OCI-LY3 (cell line): ENCODE measurements around the gene EFCAB8.

Experiments
- H2AFZ ChIP-seq: fragments of 200-600, 300-600 bp; shearing (Covaris generic); 2 replicates; pipeline ENCODE4 v1.6.0; 2014; ENCODE audit warnings: antibody characterized with exemption, low read depth, low read length
- H3K27ac ChIP-seq: fragments of 200-600, 300-600 bp; sonication (generic); 2 replicates; pipeline ENCODE4 v1.5.1; 2014; ENCODE audit warnings: mild to moderate bottlenecking, low read length, moderate library complexity, mixed read lengths
- H3K27me3 ChIP-seq: fragments of 200-600, 300-600 bp; sonication (generic); 2 replicates; pipeline ENCODE4 v1.6.1; 2014; ENCODE audit warnings: low read depth, low read length, mixed read lengths
- H3K36me3 ChIP-seq: fragments of 200-600, 300-600 bp; sonication (generic); replicated peaks from 2 replicates; pipeline ENCODE3; 2014; ENCODE audit warnings: low read depth, low read length, mixed read lengths
- H3K4me1 ChIP-seq: fragments of 300-600, 200-600 bp; sonication (generic); 2 replicates; pipeline ENCODE4 v1.6.1; 2014; ENCODE audit warnings: low read length, mixed read lengths
- H3K4me2 ChIP-seq: fragments of 200-600, 300-600 bp; sonication (generic); 2 replicates; pipeline ENCODE4 v1.6.1; 2014; ENCODE audit warnings: low read length, mixed read lengths
- H3K4me3 ChIP-seq: fragments of 300-600, 200-600 bp; sonication (generic); 2 replicates; pipeline ENCODE4 v1.5.1; 2014; ENCODE audit warnings: antibody characterized with exemption, mild to moderate bottlenecking, low read length, moderate library complexity
- H3K79me2 ChIP-seq: fragments of 300-600, 200-600 bp; shearing (Covaris generic); 2 replicates; pipeline ENCODE4 v1.6.1; 2014; ENCODE audit warnings: mild to moderate bottlenecking, low read length, mixed read lengths
- H3K9ac ChIP-seq: fragments of 300-600, 200-600 bp; shearing (Covaris generic); 2 replicates; pipeline ENCODE4 v1.6.0; 2014; ENCODE audit warnings: mild to moderate bottlenecking, low read length, moderate library complexity
- H3K9me3 ChIP-seq: fragments of 200-600, 300-600 bp; shearing (Covaris generic); 2 replicates; pipeline ENCODE4 v1.6.1; 2014; ENCODE audit warnings: low read length, mixed read lengths; ENCODE audit not compliant: insufficient read depth
- H4K20me1 ChIP-seq: fragments of 200-600, 300-600 bp; sonication (generic); 2 replicates; pipeline ENCODE4 v1.6.1; 2016; ENCODE audit warnings: low read length, mixed read lengths; ENCODE audit not compliant: insufficient read depth
- CTCF ChIP-seq: fragments of 200-600, 300-600 bp; sonication (generic); IDR thresholded peaks from 2 replicates; pipeline ENCODE4 v1.5.1; 2014; ENCODE audit warnings: antibody characterized with exemption, low read length, low read depth
- EZH2phosphoT487 ChIP-seq: fragments of 200-600 bp; shearing (Covaris generic); IDR thresholded peaks from 2 replicates; pipeline ENCODE4 v1.6.1; 2018; ENCODE audit warnings: antibody characterized with exemption, mixed run types, low read depth

The EFCAB8 gene

GRCh38 chr20:32880635-32881034 is 21.9 kb downstream of the EFCAB8 start:
- H3K4me3 ChIP-seq = no peak overlapping the region
- no peaks in the 10 kb centered on the region for H3K36me3 ChIP-seq
- H3K27me3 ChIP-seq = no peaks in the 10 kb centered on the region
- H3K27ac ChIP-seq = no peak overlapping the region
- H3K79me2 ChIP-seq = no peaks in the 10 kb centered on the region
- no peaks in the 10 kb centered on the region for H4K20me1 ChIP-seq
- no peak overlapping the region for H3K9ac ChIP-seq
- no peak overlapping the region for H3K4me2 ChIP-seq
- no peaks in the 10 kb centered on the region for H3K4me1 ChIP-seq
- TF ChIP-seq EZH2phosphoT487 (no peak), CTCF (no peak)
- no peak overlapping the region for H2AFZ ChIP-seq
- no peaks in the 10 kb centered on the region for H3K9me3 ChIP-seq

- Histone ChIP-seq H3K9ac (no peak overlapping the region), H3K4me1 (no peaks in the 10 kb centered on the region), H3K4me3 (no peak overlapping the region), H3K9me3 (no peaks in the 10 kb centered on the region), H3K36me3 (no peaks in the 10 kb centered on the region), H4K20me1 (no peaks in the 10 kb centered on the region), H2AFZ (no peak overlapping the region), H3K27ac (no peak overlapping the region), H3K27me3 (no peaks in the 10 kb centered on the region), H3K4me2 (no peak overlapping the region), H3K79me2 (no peaks in the 10 kb centered on the region)
- no peak for TF ChIP-seq EZH2phosphoT487
- TF ChIP-seq CTCF = no peak
Measured at GRCh38 chr20:32883081-32883480, 24.4 kb downstream of the EFCAB8 start.

GRCh38 chr20:32885185-32885584 is 26.5 kb downstream of the EFCAB8 start:
- no peaks in the 10 kb centered on the region for H4K20me1 ChIP-seq
- no peak overlapping the region for H3K9ac ChIP-seq
- H3K9me3 ChIP-seq = no peaks in the 10 kb centered on the region
- H3K27ac ChIP-seq = no peak overlapping the region
- no peaks in the 10 kb centered on the region for H3K79me2 ChIP-seq
- H3K4me3 ChIP-seq = no peak overlapping the region
- TF ChIP-seq CTCF = no peak
- no peak for TF ChIP-seq EZH2phosphoT487
- no peaks in the 10 kb centered on the region for H3K27me3 ChIP-seq
- no peaks in the 10 kb centered on the region for H3K36me3 ChIP-seq
- H3K4me2 ChIP-seq = no peak overlapping the region
- no peaks in the 10 kb centered on the region for H3K4me1 ChIP-seq
- no peak overlapping the region for H2AFZ ChIP-seq

- Histone ChIP-seq H3K79me2 (no peaks in the 10 kb centered on the region), H3K4me1 (no peaks in the 10 kb centered on the region), H3K4me3 (no peak overlapping the region), H3K4me2 (no peak overlapping the region), H2AFZ (no peak overlapping the region), H3K9ac (no peak overlapping the region), H3K27me3 (no peaks in the 10 kb centered on the region), H3K36me3 (no peaks in the 10 kb centered on the region), H3K9me3 (no peaks in the 10 kb centered on the region), H4K20me1 (no peaks in the 10 kb centered on the region), H3K27ac (no peak overlapping the region)
- TF ChIP-seq CTCF = no peak
- TF ChIP-seq EZH2phosphoT487 = no peak
Measured at GRCh38 chr20:32885952-32886351, 27.2 kb downstream of the EFCAB8 start.
